ENCODE results near the gene SYNJ2.

Gene SYNJ2

GRCh38 chr6:158040051-158040803, 58.6 kb downstream of the SYNJ2 start:
- H3K4me3 Mint-ChIP-seq, result peak overlapping the region; percentile 48
- H3K36me3 Mint-ChIP-seq, result peaks cover 15% of the 10 kb centered on the region
- H3K27ac Mint-ChIP-seq, result peak overlapping the region; percentile 77
- H3K9me3 Mint-ChIP-seq (ENCODE audit: low read depth), result peaks cover 4% of the 10 kb centered on the region
- H3K4me1 Mint-ChIP-seq (ENCODE audit: low read depth), result peaks cover 35% of the 10 kb centered on the region
- no peaks in the 10 kb centered on the region for H3K27me3 Mint-ChIP-seq

GRCh38 chr6:158040804-158041347, 59.2 kb downstream of the SYNJ2 start:
- H3K27me3 Mint-ChIP-seq, result no peaks in the 10 kb centered on the region

GRCh38 chr6:158041370-158041769, 59.7 kb downstream of the SYNJ2 start:
- no peaks in the 10 kb centered on the region for H3K9me3 Mint-ChIP-seq (ENCODE audit: low read depth)
- H3K27ac Mint-ChIP-seq, result no peak overlapping the region
- no peaks in the 10 kb centered on the region for H3K27me3 Mint-ChIP-seq
- peaks cover 46% of the 10 kb centered on the region for H3K4me1 Mint-ChIP-seq (ENCODE audit: low read depth)
- peaks cover 14% of the 10 kb centered on the region for H3K36me3 Mint-ChIP-seq
- H3K4me3 Mint-ChIP-seq, result no peak overlapping the region

More at GRCh38 chr6:158040804-158041347, 59.2 kb downstream of the SYNJ2 start:
- Mint-ChIP-seq H3K9me3 (ENCODE audit: low read depth) (peaks cover 4% of the 10 kb centered on the region), H3K4me3 (no peak overlapping the region), H3K27ac (peak overlapping the region; percentile 77), H3K36me3 (peaks cover 19% of the 10 kb centered on the region), H3K4me1 (ENCODE audit: low read depth) (peaks cover 41% of the 10 kb centered on the region)

GRCh38 chr6:158041788-158042187, 60.1 kb downstream of the SYNJ2 start:
- Mint-ChIP-seq H3K27ac (no peak overlapping the region), H3K9me3 (ENCODE audit: low read depth) (no peaks in the 10 kb centered on the region), H3K4me3 (no peak overlapping the region), H3K4me1 (ENCODE audit: low read depth) (peaks cover 50% of the 10 kb centered on the region), H3K27me3 (no peaks in the 10 kb centered on the region), H3K36me3 (peaks cover 12% of the 10 kb centered on the region)

GRCh38 chr6:158042245-158042798, 60.7 kb downstream of the SYNJ2 start:
- Mint-ChIP-seq H3K4me3 (no peak overlapping the region), H3K27ac (no peak overlapping the region), H3K36me3 (peaks cover 14% of the 10 kb centered on the region), H3K27me3 (no peaks in the 10 kb centered on the region), H3K9me3 (ENCODE audit: low read depth) (no peaks in the 10 kb centered on the region), H3K4me1 (ENCODE audit: low read depth) (peaks cover 55% of the 10 kb centered on the region)

- no peak overlapping the region for H3K4me3 Mint-ChIP-seq
- peaks cover 61% of the 10 kb centered on the region for H3K4me1 Mint-ChIP-seq (ENCODE audit: low read depth)
- no peak overlapping the region for H3K27ac Mint-ChIP-seq
- H3K27me3 Mint-ChIP-seq, result no peaks in the 10 kb centered on the region
- H3K36me3 Mint-ChIP-seq, result peaks cover 17% of the 10 kb centered on the region
- no peaks in the 10 kb centered on the region for H3K9me3 Mint-ChIP-seq (ENCODE audit: low read depth)
Measured at GRCh38 chr6:158043008-158043407, 61.3 kb downstream of the SYNJ2 start.

- Mint-ChIP-seq H3K36me3 (peaks cover 17% of the 10 kb centered on the region), H3K4me3 (no peak overlapping the region), H3K27ac (no peak overlapping the region), H3K27me3 (no peaks in the 10 kb centered on the region), H3K4me1 (ENCODE audit: low read depth) (peaks cover 60% of the 10 kb centered on the region), H3K9me3 (ENCODE audit: low read depth) (no peaks in the 10 kb centered on the region)
Measured at GRCh38 chr6:158043586-158044524, 62.2 kb downstream of the SYNJ2 start.

- peaks cover 57% of the 10 kb centered on the region for H3K4me1 Mint-ChIP-seq (ENCODE audit: low read depth)
- peak overlapping the region; percentile 73 for H3K27ac Mint-ChIP-seq
- no peaks in the 10 kb centered on the region for H3K27me3 Mint-ChIP-seq
- no peak overlapping the region for H3K4me3 Mint-ChIP-seq
- H3K36me3 Mint-ChIP-seq, result peaks cover 17% of the 10 kb centered on the region
- H3K9me3 Mint-ChIP-seq (ENCODE audit: low read depth), result no peaks in the 10 kb centered on the region
Measured at GRCh38 chr6:158044525-158044888, 62.8 kb downstream of the SYNJ2 start.

- H3K4me3 Mint-ChIP-seq, result peak overlapping the region; percentile 66
- H3K27ac Mint-ChIP-seq, result peak overlapping the region; percentile 89
- no peaks in the 10 kb centered on the region for H3K9me3 Mint-ChIP-seq (ENCODE audit: low read depth)
- H3K27me3 Mint-ChIP-seq, result no peaks in the 10 kb centered on the region
- H3K36me3 Mint-ChIP-seq, result peaks cover 14% of the 10 kb centered on the region
- H3K4me1 Mint-ChIP-seq (ENCODE audit: low read depth), result peaks cover 39% of the 10 kb centered on the region
Measured at GRCh38 chr6:158046201-158047126, 64.8 kb downstream of the SYNJ2 start.

- H3K4me3 Mint-ChIP-seq, result peak overlapping the region; percentile 66
Measured at GRCh38 chr6:158047127-158047518, 65.5 kb downstream of the SYNJ2 start.

GRCh38 chr6:158047563-158048323, 66.1 kb downstream of the SYNJ2 start:
- peaks cover 37% of the 10 kb centered on the region for H3K4me1 Mint-ChIP-seq (ENCODE audit: low read depth)
- H3K4me3 Mint-ChIP-seq, result peak overlapping the region; percentile 66
- peak overlapping the region; percentile 89 for H3K27ac Mint-ChIP-seq
- peaks cover 17% of the 10 kb centered on the region for H3K36me3 Mint-ChIP-seq
- no peaks in the 10 kb centered on the region for H3K9me3 Mint-ChIP-seq (ENCODE audit: low read depth)
- no peaks in the 10 kb centered on the region for H3K27me3 Mint-ChIP-seq

More at GRCh38 chr6:158047127-158047518, 65.5 kb downstream of the SYNJ2 start:
- Mint-ChIP-seq H3K9me3 (ENCODE audit: low read depth) (no peaks in the 10 kb centered on the region), H3K27me3 (no peaks in the 10 kb centered on the region), H3K27ac (peak overlapping the region; percentile 89), H3K36me3 (peaks cover 14% of the 10 kb centered on the region), H3K4me1 (ENCODE audit: low read depth) (peaks cover 37% of the 10 kb centered on the region)

GRCh38 chr6:158048589-158048988, 66.9 kb downstream of the SYNJ2 start:
- Mint-ChIP-seq H3K4me3 (no peak overlapping the region), H3K27me3 (no peaks in the 10 kb centered on the region), H3K4me1 (ENCODE audit: low read depth) (peaks cover 45% of the 10 kb centered on the region), H3K36me3 (peaks cover 25% of the 10 kb centered on the region), H3K9me3 (ENCODE audit: low read depth) (no peaks in the 10 kb centered on the region), H3K27ac (no peak overlapping the region)
